SH-SY5Y (cell line): Measurements from ENCODE around the gene TRPC4AP.

Experiments
- GATA2 ChIP-seq: IDR thresholded peaks from 2 replicates; pipeline ENCODE4 v1.6.1; 2011; ENCODE audit warnings: mild to moderate bottlenecking, low read depth, low read length
- GATA3 ChIP-seq: IDR thresholded peaks from 2 replicates; pipeline ENCODE4 v1.6.1; 2011; ENCODE audit warnings: low read depth, mild to moderate bottlenecking, low read length, moderate library complexity

DNA sequence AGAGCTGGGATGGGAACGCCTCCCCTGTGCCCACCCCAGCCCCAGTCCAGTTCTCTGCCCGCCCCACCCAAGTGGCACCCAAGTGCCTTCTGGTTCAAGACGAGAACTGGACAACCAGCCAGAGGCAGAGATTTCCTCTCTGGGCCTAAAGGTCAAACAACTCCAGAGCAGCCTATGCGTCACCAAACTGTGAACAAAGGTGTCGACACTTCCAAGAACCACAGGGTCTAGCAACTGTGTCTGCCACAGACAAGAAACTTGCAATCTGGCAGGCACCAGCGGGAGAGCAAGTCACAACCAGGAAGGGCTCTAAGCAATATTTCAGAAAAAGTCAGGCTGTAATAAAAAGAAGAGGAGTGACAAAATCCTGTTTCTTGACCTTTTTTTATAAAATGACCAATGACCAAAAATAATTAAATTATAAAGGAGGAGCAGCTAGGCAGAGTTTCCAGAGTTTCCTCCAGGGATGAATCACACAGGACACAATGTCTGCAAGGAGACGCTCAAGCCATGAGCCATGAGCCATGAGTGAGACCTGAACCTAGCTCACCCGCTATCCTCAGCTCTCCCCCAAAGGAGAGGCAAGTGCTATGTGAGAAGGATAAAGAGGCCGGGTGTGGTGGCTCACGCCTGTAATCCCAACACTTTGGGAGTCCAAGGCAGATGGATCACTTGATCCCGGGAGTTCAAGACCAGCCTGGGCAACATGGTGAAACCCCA lies 43.4 kb upstream of the TRPC4AP start:
- TF ChIP-seq GATA2 (no peak), GATA3 (no peak)
